Right ventricle myocardium inferior (tissue), 1 donor: ENCODE data around the gene ELK4. TPM values are rescaled to one million over a fixed set of nuclear protein-coding genes. Genes with fewer than 3 reads are reported as not detected.

Source experiments
- ATAC-seq: fragments of 200-7000 bp; cut with Tn5 transposase; one replicate; pipeline ENCODE4 v1.9.1; 2020; ENCODE audit warnings: mild to moderate bottlenecking, moderate library complexity
- DNase-seq: peaks from one replicate; pipeline ENCODE4 v3.0.0; 2021; ENCODE audit errors: missing footprints
- intact Hi-C: fragments of 100-400 bp; cut with DNase I; formaldehyde crosslinking; loops from one replicate; pipeline ENCODE4 v1.11.0; 2022
- total RNA-seq: library from RNA; stranded (reverse); fragmentation: NEBNext Ultra II Directional; extraction: Animal tissue kit (Norgen Biotek cat#: 25700); gene quantifications from one replicate; pipeline ENCODE4 v1.2.1, GENCODE V29; 2021
- donor health status: DM: no; HTN: yes; CAD: no; lungs with severe emphysema.

Gene ELK4
- total RNA-seq, 1 donor from 2014 or later = 35.5 TPM

DNA sequence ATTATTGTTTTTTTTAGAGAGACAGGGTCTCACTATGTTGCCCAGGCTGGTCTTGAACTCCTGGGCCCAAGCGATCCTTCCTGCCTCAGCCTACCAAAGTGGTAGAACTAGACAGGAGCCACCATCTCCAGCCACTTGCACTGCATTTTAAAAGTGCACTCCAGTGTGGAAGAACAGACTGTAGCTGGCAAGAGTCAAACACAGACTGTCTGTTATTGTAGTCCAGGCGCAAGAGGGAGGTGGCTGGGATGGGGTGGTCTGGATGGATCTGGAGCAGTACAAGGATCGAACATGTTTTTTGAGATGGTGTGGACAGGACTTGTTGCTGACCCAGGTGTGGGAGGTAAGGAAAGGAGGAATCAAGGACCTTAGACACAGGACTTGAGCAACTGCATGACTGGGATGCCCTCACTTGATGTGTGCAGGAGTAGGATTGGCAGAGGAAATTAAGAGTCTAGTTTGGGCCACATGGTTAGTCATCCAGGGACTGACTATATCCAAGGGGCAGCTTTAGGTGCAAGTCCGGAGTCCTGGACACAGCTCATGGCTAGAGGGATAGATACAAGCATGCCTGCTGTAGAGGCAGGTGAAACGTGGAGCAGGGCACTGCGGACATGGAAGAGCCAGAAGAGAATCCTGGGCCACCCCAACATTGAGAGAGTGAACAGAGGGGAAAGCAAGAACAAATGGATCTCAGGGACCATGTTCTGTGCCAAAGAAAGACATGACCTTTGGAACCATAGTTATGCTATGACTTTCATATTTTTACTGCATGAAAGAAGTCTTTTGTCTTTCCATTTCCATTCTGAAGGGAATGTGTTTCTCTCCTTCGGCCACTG, 42.0 kb downstream of the ELK4 start:
- ATAC-seq = no peak
- intact Hi-C loops = loop anchor here (5.0 kb wide), 2 partner anchors 122 to 387 kb away; no protein-coding TSS in a partner anchor
- DNase-seq = no peak

DNA sequence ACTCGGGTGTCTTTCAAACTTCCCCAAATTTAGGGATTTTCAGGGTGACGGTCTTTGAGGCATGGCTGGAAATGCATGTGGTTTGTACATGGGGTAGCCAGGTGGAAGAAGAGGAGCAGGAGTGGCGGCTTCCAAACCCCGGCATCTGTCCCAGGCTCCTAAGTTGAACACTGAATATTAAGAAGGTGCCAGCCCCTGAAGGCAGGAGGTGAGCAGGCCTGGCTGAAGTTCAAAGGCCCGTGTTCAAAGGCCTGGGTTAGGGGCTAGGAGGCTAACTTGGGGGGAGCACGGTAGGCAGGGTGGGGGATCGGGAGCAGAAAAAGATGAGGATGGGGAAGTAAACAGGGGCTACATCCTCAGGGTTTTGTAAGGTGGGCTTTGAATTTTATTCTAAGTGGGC, 42.8 kb downstream of the ELK4 start:
- intact Hi-C loops = no loop called here
- DNase-seq (no peak), ATAC-seq (no peak)

DNA sequence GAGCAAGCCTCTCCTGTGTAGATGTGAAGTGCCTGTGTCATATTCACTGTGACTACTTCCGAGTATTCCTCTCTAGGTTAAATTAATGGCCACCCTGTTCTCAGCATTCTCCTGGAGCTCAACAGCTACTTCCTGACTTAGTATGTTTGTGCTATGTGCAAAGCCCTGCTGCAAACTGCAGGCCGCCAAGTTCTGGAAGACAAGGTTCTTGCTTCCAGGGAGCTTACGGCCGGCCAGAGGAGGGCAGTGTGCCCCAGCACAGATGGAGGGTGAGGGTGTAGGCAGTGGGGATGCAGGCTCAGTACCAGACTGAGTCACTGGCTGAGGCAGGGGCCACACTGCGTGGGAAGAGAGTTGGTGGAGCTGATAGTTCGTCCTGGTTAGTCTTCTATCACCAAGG, 43.2 kb downstream of the ELK4 start:
- intact Hi-C loops = no loop called here
- DNase-seq (no peak), ATAC-seq (no peak)

- intact Hi-C loops = no loop called here
- ATAC-seq (no peak), DNase-seq (no peak)
These were observed 44.2 kb downstream of the ELK4 start for GRCh38 chr1:205587581-205587980.

DNA sequence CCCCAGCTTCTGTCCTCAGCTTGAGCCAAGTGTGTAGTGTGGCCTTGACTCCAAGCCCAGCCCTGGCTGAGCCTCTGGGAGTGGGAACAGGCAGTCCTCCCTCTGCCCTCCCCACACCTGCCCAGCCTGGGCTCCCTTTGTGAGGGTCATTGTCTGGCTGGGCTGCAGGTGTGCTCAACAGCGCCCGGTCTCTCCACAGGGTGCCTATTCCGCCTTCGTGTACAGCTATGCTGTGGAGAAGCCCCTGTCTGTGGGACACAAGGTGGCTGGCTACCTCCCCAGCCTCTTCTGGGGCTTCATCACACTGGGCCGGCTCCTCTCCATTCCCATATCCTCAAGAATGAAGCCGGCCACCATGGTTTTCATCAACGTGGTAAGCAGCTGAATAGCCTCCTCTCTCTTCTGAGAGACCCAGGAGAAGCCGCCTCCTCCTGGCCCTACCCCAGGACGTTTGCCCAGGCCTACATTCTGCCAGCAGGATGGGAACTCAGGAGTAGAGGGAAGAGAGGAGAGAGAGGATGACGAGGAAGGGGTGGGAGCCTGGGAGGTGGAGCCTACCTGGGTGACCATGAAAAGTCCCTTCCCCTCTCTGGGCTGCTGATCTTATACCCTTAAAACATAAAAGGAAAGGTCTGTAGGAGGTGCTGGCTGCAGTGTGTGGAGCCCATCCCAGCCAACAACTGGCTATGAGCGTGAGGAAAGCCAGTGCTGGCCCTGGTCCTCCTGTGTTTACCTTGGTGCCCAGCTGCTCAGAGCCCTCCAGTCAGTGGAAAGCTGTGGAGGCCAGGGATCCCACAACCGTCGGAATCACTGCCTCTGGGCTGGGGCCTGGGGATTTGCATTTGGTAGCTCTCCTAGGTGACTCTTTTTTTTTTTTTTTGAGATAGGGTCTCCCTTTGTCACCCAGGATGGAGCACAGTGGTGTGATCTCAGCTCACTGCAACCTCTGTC, 45.7 kb downstream of the ELK4 start:
- intact Hi-C loops = no loop called here
- DNase-seq (no peak), ATAC-seq (no peak)

- DNase-seq = no peak
- no peak for ATAC-seq
- intact Hi-C loops = no loop called here
These were observed 46.5 kb downstream of the ELK4 start for GRCh38 chr1:205585169-205585834.

DNA sequence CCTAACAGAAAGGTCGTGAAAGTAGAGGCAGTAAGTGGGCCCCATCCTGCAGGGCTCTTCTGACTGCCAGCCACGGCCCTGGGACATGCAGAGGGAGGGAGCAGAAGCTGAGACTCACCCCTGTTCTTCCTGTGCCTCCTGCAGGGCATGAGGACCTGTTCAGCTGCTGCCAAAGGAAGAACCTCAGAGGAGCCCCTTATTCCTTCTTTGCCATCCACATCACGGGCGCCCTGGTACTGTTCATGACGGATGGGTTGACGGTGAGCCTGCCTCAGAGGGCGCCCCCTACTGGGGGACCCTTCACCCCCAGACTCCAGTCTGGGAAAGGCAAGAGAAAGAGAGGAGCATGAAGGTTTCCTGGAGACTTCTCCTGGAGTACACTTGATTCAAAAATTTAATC, 47.1 kb downstream of the ELK4 start:
- ATAC-seq = no peak
- intact Hi-C loops = loop anchor here (5.0 kb wide), 1 partner anchor 42 kb away; no protein-coding TSS in a partner anchor
- DNase-seq = no peak

GRCh38 chr1:205583461-205584130, 48.2 kb downstream of the ELK4 start:
- intact Hi-C loops = loop anchor here (5.0 kb wide), 1 partner anchor 41 kb away; no protein-coding TSS in a partner anchor
- DNase-seq = no peak
- no peak for ATAC-seq

GRCh38 chr1:205582471-205583291, 49.1 kb downstream of the ELK4 start:
- ATAC-seq = no peak
- no peak for DNase-seq
- intact Hi-C loops = loop anchor here (5.0 kb wide), 1 partner anchor 40 kb away; no protein-coding TSS in a partner anchor

GRCh38 chr1:205582046-205582445, 49.8 kb downstream of the ELK4 start:
- no peak for DNase-seq
- intact Hi-C loops = loop anchor here (5.0 kb wide), 1 partner anchor 40 kb away; no protein-coding TSS in a partner anchor
- no peak for ATAC-seq

GRCh38 chr1:205581321-205581980, 50.4 kb downstream of the ELK4 start:
- intact Hi-C loops = loop anchor here (5.0 kb wide), 1 partner anchor 39 kb away; no protein-coding TSS in a partner anchor
- DNase-seq (no peak), ATAC-seq (no peak)

- ATAC-seq (no peak), DNase-seq (no peak)
- intact Hi-C loops = loop anchor here (5.0 kb wide), 1 partner anchor 39 kb away; no protein-coding TSS in a partner anchor
These were observed 51.0 kb downstream of the ELK4 start for GRCh38 chr1:205580923-205581180.

GRCh38 chr1:205580140-205580922, 51.5 kb downstream of the ELK4 start:
- ATAC-seq = no peak
- intact Hi-C loops = loop anchor here (5.0 kb wide), 1 partner anchor 38 kb away; no protein-coding TSS in a partner anchor
- no peak for DNase-seq

- intact Hi-C loops = loop anchor here (5.0 kb wide), 1 partner anchor 37 kb away; no protein-coding TSS in a partner anchor
- DNase-seq (no peak), ATAC-seq (no peak)
These were observed 52.1 kb downstream of the ELK4 start for GRCh38 chr1:205579711-205580110.

GRCh38 chr1:205578780-205579571, 52.8 kb downstream of the ELK4 start:
- DNase-seq = no peak
- ATAC-seq = no peak
- intact Hi-C loops = no loop called here
